GM10266 (cell line): ENCODE measurements around the gene LAMA5.

Experiments
- DNase-seq: peaks from one replicate; pipeline ENCODE4 v3.0.0; 2012; ENCODE audit errors: extremely low spot score
- TF ChIP-seq, protein P1 (sequence below): IDR thresholded peaks from 2 replicates; pipeline ENCODE4 v1.5.1; 2012; ENCODE audit warnings: mild to moderate bottlenecking, low read depth; ENCODE audit not compliant: control insufficient read depth, insufficient read depth; ENCODE audit errors: missing control alignments

The LAMA5 gene

DNA sequence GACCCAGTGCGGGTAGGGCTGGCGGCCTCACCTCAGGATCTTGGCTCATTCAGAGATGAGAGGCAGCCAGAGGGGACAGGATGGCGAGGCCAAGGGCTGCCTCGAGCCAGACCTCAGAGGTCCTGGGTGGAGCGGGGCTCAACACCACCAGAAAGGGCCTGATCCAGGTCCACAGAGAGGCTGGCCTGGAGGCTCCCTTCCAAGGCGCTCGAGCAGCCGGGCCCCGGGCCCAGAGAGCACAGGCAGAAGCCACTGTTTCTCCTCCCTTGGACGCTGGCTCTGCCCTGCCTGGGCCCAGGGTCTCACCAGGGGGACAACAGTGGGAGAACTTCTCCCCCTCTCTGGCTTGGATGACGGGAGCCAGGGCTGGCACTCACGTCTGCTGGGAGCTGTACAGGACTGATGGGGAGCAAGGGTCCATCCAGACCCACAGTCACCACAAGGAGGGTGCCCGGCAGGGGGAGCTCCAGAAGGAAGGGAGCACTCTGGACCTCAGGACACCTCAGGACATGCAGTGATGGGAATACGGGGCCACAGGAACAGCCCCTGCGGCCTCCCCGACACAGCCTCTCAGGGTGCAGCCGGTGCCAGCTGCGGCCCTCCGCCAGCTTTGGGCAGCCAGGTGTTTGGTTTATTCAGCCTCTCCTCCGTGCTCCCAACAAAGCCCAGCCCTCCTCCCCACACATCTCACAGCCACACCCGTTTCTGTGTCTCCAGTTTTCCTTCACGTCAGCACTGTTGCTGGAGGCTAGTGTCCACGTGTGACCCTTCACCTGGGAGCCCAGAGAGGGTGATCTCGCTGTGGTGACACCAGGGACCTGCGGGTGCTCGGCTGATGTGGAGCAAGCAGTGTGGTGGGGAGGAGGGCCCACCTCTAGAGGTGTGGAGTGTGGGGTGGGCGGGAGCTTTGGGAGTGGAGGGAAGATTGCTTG is 28.5 kb upstream of the LAMA5 start:
- no peak for DNase-seq
- TF ChIP-seq, protein P1, sequence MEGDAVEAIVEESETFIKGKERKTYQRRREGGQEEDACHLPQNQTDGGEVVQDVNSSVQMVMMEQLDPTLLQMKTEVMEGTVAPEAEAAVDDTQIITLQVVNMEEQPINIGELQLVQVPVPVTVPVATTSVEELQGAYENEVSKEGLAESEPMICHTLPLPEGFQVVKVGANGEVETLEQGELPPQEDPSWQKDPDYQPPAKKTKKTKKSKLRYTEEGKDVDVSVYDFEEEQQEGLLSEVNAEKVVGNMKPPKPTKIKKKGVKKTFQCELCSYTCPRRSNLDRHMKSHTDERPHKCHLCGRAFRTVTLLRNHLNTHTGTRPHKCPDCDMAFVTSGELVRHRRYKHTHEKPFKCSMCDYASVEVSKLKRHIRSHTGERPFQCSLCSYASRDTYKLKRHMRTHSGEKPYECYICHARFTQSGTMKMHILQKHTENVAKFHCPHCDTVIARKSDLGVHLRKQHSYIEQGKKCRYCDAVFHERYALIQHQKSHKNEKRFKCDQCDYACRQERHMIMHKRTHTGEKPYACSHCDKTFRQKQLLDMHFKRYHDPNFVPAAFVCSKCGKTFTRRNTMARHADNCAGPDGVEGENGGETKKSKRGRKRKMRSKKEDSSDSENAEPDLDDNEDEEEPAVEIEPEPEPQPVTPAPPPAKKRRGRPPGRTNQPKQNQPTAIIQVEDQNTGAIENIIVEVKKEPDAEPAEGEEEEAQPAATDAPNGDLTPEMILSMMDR: no peak

DNA sequence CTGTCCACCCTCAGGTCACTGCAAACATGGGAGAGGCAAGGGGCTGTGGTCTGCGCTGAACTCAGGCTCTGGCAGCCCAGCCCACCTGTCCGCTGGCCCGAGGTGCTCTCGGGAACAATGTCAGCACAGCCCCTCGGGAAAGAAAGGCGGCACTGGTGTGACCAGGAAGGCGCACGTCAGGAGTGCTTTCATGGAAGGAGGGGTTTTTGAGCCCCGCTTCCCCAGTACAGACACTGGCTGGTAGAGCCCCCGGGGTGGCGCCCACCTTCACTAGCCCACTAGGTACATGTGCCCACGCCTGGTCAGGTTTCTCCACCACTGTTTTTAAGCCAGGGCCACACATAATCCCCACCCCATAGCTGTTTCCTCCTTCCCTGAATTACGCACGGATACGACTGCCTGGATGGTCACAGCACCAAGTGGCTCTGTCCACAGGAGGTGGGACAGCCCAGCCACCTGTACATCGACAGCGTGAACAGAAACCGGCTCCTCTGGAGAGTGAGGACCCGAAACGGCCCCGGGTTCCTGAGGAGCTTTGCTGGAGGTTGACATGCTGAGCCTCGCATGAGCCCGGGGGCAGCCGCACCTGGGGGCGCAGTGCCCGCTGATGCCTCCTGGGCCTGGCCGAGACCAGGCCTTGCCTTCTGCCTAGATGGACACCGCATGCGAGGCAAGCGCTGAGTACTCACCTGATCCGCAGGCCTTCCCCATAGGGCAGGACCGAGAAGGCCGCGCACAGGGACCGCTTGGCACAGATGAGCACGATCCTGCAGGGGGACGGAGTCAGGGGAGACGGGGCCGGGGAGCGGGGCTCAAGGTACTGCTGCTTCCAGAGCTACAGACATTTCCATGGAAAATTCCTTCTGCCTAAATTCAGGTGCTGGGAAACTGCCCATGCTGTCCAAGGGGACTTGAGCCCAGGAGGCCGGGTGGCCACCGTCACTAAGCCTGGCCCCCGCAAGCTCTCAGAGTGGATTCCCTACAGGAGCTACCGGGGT is 27.4 kb upstream of the LAMA5 start:
- DNase-seq: no peak
- TF ChIP-seq, protein P1: no peak

DNA sequence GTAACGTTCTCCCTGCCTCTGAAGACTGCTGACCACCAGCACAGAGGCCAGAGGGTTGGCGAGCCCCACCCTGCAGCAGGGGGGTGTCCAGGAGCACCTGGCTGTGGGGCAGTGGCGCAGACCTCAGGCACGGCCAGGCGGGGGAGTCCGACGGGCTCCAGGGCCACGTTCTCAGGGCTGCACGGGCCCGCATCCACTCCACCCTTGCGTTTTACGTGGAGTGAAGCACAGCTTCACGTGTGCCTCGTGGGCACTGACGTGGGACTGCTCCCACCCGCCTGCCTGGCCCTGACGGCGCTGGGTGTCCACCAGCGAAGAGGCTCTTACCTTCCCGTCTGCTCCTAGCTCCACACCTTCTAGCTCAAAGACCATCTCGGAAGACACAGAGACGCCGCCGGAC is 26.7 kb upstream of the LAMA5 start:
- DNase-seq: no peak
- TF ChIP-seq, protein P1: no peak

DNA sequence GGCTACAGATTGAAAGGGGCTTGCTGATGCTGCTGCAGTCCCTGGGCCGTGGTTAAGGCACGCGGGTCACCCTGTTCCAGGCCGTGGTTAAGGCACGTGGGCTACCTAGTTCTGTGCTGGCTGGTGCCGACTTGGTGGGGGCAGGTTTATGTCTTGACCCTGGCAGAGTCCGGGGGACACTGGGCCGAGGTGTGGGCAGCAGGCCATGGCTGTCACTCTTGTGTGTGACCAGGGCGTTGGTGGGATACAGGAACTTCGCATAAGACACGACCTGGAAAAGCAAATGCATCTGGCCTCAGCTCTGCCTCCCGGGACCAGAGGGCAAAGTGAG is 26.2 kb upstream of the LAMA5 start:
- TF ChIP-seq, protein P1: no peak
- no peak for DNase-seq

DNA sequence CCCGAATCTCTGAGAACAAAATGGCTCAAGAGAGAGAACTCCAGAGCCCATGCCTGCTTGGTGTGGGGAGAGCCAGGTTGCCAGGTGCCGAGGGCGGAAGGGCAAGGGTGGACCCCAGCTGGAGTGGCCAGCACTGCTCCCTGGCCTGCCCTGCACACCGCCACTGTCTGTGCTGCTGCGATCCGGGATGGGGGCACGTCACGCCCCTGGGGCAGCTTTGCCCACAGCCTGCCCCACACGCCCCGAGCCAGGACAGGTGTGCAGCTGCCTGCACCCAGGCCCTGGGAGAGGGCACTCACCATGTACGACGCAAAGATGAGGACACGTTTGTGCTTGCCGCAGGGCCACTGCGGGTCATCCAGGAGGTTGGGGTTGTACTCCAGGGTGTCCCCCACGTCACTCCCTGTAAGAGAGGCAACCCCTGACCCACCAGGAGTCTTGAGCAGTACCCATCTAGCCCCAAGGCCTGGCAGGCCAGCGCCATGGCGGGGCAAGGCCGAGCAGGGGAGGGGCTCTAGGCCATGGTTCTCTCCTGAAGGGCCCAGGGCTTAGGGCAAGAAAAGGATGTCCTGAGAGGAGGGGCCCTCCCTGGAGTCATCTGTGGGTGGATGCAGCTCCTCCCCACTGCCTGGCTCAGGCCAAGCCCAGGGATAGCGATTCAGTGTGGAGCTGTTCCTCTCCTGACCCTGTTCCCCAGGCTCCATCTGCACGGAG is 25.7 kb upstream of the LAMA5 start:
- no peak for DNase-seq
- TF ChIP-seq, protein P1: no peak

DNA sequence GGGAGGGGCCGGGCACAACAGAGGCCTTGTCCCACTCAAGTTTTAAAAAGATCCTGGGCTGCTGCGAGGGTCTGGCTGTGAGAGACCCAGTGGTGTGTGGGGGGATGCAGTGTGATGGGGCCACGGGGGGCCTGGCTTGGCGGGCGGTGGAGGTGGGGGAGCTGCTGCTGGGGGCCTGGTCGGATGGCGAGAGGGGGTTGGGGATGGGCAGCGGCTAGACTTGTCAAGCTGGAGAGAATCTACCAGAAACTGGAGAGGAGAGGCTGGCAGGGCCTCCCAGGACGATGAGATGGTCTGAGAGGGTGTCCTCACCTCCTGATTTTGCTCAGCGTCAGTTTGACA is 24.9 kb upstream of the LAMA5 start:
- TF ChIP-seq, protein P1: no peak
- no peak for DNase-seq
